Mucosa of rectum (tissue), 2 donors: ENCODE results near the gene OTOG.

Experiments used
- H3K27ac ChIP-seq, 2 donors: one replicate each; pipeline ENCODE4 v1.7.0; 2013; ENCODE audit warnings: inconsistent platforms in 2 of 2, low read depth in 2 of 2, low read length in 2 of 2
- H3K27me3 ChIP-seq, 2 donors: one replicate each; pipeline ENCODE4 v1.7.0; 2013; ENCODE audit warnings: low read length in 2 of 2; ENCODE audit not compliant: control insufficient read depth in 2 of 2, insufficient read depth in 2 of 2
- H3K36me3 ChIP-seq, 2 donors: one replicate each; pipeline ENCODE4 v1.7.0; 2013; ENCODE audit warnings: low read length in 2 of 2; ENCODE audit not compliant: control insufficient read depth in 2 of 2, insufficient read depth in 2 of 2
- H3K4me1 ChIP-seq, 2 donors: one replicate each; pipeline ENCODE4 v1.7.0; 2013; ENCODE audit warnings: low read length in 2 of 2, mild to moderate bottlenecking in 1 of 2; ENCODE audit not compliant: control insufficient read depth in 2 of 2, insufficient read depth in 2 of 2
- H3K4me3 ChIP-seq, 2 donors: one replicate each; pipeline ENCODE4 v1.7.0; 2013; ENCODE audit warnings: low read length in 2 of 2
- H3K9ac ChIP-seq, 2 donors: one replicate each; pipeline ENCODE4 v1.7.0; 2013; ENCODE audit warnings: low read length in 2 of 2, low read depth in 1 of 2, mild to moderate bottlenecking in 1 of 2
- H3K9me3 ChIP-seq, 2 donors: one replicate each; pipeline ENCODE4 v1.7.0; 2013; ENCODE audit warnings: low read length in 2 of 2; ENCODE audit not compliant: control insufficient read depth in 2 of 2
- donor health status: healthy.
- donor health status: Normal muscosa, but diverticular disease.

Gene OTOG

DNA sequence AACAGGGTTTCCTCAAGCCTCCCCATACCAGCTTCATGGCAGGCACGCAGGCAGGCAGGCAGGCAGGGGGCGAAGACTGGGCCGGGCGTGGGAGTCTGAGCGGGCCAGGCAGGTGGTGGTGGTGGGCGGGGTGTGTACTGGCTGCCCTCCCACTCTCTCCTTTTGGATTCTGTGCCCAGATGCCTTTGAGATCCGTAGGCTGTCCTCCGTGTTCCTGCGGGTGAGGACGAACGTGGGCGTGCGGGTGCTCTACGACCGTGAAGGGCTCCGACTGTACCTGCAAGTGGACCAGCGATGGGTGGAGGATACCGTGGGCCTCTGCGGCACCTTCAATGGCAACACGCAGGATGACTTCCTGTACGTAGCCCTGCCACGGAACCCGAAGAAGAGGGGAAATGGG is 23.0 kb downstream of the OTOG start:
- Histone ChIP-seq H3K36me3 (no peaks in the 10 kb centered on the region), H3K27ac (no peak overlapping the region), H3K4me3 (no peak overlapping the region), H3K9me3 (no peaks in the 10 kb centered on the region), H3K27me3 (no peaks in the 10 kb centered on the region), H3K4me1 (no peaks in the 10 kb centered on the region), H3K9ac (no peak overlapping the region)

DNA sequence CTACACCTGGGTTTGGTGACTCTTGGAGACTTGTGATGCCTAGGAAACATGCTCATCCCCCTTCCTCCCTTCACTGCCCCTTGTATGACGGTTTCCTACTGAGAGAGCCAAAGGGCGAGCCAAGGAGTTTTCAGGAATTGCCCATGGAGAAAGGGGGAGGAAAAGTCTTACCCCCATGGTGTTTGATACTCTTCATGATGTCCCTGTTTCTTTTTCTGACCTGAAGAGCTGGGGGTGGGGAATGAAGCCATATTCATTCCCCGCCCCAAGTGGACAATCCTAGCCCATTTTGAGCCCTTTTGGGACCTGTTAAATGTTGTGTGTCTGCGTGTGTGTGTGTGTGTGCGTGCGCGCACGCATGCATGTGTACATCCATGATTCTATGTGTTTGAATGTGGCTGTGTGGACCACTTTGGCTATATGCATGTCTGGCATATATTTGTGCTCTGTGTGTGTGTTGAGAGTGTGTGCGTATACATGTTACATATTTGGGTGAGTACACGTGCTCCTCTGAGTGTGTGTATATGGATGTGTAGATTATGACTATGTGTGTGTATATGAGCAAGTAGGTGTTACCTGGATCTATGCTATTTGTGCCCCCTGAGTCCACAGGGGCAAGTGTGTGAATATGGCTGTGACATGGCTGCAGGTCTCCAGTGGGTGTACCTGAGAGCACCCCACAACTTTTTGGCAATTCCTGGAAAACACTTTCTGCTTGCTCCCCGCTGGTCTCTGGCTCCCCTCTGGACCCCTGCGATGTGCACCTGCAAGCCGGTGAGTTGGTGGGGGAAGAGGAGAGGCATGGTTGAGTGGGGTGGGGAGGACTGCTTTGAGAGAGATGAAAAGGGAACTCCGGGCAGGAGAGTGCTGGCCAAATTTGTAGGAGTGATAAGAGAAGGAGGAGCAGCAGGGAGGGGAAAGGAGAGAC is 24.6 kb downstream of the OTOG start:
- H3K27me3 ChIP-seq: no peaks in the 10 kb centered on the region
- H3K27ac ChIP-seq: no peak overlapping the region
- H3K4me3 ChIP-seq: no peak overlapping the region
- H3K4me1 ChIP-seq: no peaks in the 10 kb centered on the region
- no peak overlapping the region for H3K9ac ChIP-seq
- no peaks in the 10 kb centered on the region for H3K9me3 ChIP-seq
- H3K36me3 ChIP-seq: no peaks in the 10 kb centered on the region

DNA sequence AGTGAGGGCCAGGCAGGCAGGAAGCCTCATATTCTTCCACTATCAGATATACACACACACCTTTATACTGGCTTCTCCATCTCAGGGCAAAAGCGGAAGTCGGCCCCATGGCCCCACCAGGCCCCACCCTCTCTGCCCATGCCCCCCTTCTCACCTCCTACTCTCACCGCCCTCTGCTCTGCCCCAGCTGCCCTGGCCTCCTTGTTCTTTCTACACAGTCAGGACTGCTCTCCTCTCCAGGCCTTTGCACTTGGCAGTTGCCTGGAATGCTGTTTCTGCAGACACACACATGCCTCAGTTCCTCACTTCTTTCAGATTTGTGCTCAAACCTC is 25.3 kb downstream of the OTOG start:
- Histone ChIP-seq H3K9ac (no peak overlapping the region), H3K36me3 (no peaks in the 10 kb centered on the region), H3K9me3 (no peaks in the 10 kb centered on the region), H3K27me3 (no peaks in the 10 kb centered on the region), H3K4me3 (no peak overlapping the region), H3K27ac (no peak overlapping the region), H3K4me1 (no peaks in the 10 kb centered on the region)

DNA sequence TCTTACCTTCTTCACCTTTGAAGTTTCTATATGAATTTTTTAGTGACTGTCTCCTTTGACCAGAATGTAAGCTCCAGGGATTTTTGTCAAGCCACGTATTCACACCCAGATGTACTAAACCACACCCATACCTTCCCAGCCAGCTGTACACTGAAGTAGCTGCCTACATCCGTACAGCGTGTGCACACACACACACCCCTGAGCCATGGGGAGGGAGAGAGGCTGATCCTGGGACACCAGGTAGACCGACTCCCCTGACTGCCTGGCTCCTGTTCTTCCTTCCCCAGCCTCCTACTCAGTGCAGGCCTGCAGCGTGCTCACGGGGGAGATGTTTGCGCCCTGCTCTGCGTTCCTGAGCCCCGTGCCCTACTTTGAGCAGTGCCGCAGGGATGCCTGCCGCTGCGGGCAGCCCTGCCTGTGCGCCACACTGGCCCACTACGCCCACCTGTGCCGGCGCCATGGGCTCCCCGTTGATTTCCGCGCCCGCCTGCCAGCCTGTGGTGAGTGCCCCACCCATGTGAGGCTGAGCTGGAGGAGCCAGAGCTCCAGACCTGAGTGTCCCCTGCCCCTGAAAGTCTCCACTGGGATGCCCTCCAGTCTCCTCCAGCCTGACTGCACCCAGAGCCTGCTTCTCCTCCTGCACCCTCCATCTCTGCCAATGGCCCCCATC is 25.9 kb downstream of the OTOG start:
- Histone ChIP-seq H3K9me3 (no peaks in the 10 kb centered on the region), H3K9ac (no peak overlapping the region), H3K4me3 (no peak overlapping the region), H3K36me3 (no peaks in the 10 kb centered on the region), H3K27ac (no peak overlapping the region), H3K27me3 (no peaks in the 10 kb centered on the region), H3K4me1 (no peaks in the 10 kb centered on the region)

DNA sequence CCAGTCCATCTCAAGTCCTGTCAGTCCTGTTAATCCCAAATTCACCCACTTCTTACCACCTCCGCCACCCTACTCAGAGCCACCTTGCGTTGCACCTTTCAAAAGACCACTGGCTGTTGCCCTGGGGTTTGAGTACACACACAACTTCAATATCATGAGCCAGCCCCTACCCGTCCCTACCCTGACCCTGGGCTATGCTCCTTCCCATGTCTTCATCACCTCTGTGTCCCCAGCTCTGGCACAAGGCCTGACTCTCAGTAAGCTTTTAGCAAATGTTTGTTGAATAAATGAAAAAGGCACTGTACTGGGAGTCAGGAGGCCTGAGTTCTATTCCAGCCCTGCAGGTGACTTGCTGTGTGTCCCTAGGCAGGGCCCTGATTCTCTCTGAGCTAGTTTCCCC is 26.5 kb downstream of the OTOG start:
- H3K9me3 ChIP-seq: no peaks in the 10 kb centered on the region
- H3K4me1 ChIP-seq: no peaks in the 10 kb centered on the region

DNA sequence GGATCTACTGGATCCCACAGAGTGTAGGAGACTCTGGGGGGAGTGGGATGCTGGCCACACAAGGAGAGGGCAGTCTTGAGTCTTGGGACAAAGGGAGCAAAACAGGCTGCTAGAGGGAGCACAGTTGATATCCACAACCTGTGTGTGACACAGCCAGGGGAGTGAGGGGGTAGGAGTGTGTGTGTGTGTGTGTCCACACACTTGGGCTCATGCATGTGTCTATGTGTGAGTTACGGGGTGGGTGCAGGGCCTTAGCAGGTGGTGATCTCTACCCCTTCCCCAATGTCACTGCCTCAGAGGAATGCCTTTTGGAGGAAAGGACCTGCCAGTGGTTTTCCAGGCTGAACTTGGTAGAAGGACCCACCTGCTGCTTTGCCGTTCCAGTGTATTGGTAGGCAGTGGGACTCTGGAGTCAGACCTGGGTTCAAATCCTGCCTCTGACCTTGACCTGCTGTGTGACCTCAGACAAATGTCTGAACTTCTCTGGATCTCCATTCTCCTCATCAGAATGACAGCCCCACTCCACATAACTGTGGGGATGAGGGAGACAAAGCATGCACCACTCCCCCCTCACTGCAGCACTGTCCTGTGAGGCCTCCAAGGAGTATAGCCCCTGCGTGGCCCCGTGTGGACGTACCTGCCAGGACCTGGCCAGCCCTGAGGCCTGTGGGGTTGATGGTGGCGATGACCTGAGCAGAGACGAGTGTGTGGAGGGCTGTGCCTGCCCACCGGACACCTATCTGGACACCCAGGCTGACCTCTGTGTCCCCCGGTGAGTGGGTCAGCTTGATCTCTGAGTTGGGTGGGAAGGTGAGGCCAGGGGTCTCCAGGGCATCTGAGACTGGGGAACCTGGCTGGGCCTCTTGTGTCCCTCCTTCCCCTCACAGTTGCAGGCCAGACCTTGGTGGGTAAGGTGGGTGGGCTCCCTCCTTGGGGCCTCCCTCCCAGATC is 27.4 kb downstream of the OTOG start:
- Histone ChIP-seq H3K9ac (no peak overlapping the region), H3K27ac (no peak overlapping the region), H3K9me3 (no peaks in the 10 kb centered on the region), H3K4me3 (no peak overlapping the region), H3K27me3 (no peaks in the 10 kb centered on the region), H3K36me3 (no peaks in the 10 kb centered on the region), H3K4me1 (no peaks in the 10 kb centered on the region)

More for the DNA sequence above, 26.5 kb downstream of the OTOG start:
- Histone ChIP-seq H3K9ac (no peak overlapping the region), H3K27ac (no peak overlapping the region), H3K36me3 (no peaks in the 10 kb centered on the region), H3K4me3 (no peak overlapping the region), H3K27me3 (no peaks in the 10 kb centered on the region)

DNA sequence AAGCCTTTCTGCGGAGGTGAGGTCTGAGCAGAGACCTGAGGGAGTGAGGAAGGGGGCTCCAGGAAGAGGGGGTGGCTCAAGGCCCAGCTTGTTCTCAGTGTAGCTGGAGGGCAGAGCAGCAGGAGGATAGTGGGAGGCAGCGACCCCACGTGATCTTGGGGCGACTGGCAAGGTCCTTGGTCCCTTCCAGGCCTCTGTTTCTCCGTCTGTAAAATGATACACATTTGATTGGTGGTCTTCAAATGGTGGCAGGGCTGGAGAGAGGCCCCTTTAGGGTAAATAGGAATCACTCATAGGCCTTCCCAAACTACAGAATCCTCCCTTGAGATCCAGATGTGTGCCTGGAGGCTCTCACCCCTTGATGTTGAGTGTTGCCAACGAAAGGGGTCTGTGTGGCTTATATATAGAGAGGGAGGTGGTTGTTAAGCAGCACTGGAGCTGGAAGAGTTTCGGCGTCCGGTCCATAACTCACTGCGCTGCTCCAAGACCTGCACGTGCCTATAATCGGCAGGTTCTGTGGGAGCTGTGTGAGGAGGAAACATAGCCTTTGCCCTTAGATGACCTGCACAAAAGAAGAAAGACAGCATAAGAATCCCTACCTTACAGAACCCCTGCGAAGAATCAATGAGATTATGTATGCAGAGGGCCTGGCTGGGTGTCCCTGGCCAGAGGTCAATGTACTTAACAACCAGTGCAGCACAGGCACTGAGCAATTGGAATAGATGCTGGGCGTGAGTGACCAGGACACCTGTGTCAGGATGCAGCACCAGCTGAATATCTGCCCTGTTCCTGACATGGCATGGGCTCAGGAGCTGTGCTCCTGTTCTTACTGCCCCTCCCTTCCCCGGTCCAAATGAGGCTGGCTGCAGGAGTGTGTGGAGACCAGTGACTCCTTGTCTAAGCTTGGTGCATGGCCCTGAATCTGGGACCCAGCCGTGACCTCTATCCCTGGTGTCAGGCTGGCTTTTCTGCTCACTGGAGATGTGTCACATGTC is 28.7 kb downstream of the OTOG start:
- Histone ChIP-seq H3K4me3 (no peak overlapping the region), H3K36me3 (no peaks in the 10 kb centered on the region)

DNA sequence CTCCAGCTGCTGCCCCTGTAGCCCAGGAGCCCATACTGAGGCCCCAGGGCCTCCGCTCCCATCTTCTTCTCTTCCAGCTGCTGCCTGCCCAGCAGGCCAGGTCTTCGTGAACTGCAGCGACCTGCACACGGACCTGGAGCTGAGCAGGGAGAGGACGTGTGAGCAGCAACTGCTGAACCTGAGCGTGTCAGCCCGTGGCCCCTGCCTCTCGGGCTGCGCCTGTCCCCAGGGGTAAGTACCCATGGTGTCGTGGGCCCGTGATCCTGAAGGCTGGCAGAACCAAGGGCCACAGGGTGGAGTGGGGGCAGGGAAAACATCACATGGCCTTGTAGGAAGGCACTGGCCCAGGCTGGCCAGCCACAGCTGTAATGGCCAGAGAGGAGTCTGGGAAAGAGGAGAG is 31.2 kb downstream of the OTOG start:
- H3K4me3 ChIP-seq: no peak overlapping the region
- no peak overlapping the region for H3K27ac ChIP-seq
- no peaks in the 10 kb centered on the region for H3K36me3 ChIP-seq
- H3K27me3 ChIP-seq: no peaks in the 10 kb centered on the region
- no peaks in the 10 kb centered on the region for H3K4me1 ChIP-seq
- no peak overlapping the region for H3K9ac ChIP-seq
- H3K9me3 ChIP-seq: no peaks in the 10 kb centered on the region

More for the DNA sequence above, 28.7 kb downstream of the OTOG start:
- Histone ChIP-seq H3K4me1 (no peaks in the 10 kb centered on the region), H3K27me3 (no peaks in the 10 kb centered on the region), H3K9me3 (no peaks in the 10 kb centered on the region), H3K9ac (no peak overlapping the region), H3K27ac (no peak overlapping the region)

DNA sequence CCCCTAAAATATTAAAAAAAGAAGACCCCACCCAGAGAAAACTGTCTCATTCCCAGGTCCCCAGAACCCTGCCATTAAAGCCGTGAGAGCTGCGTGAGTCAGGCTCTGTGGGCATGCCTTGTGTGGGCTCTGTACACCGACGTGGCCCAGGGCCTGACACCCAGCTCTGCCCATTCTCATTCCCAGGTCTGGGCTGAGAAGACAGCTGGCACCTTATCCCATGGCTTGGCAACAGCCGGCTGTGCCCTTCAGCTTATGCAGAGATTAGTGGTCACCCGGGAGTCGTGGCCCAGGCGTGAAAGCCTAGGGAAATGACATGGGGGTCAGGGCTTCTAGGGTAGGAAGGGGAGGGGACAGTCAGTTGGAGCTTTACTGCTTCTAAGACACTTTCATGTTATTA is 31.9 kb downstream of the OTOG start:
- Histone ChIP-seq H3K36me3 (no peaks in the 10 kb centered on the region), H3K27ac (no peak overlapping the region), H3K27me3 (no peaks in the 10 kb centered on the region), H3K9me3 (no peaks in the 10 kb centered on the region), H3K4me3 (no peak overlapping the region), H3K9ac (no peak overlapping the region), H3K4me1 (no peaks in the 10 kb centered on the region)
